ENCODE measurements around the gene PRDM2.
"Not testable (repeated sequence)": the region's sequence is repeated elsewhere in the genome, so short reads cannot be mapped to it uniquely, and the experiment has no call there.

PRDM2 gene

GRCh38 chr1:13708380-13708982, 8.5 kb downstream of the PRDM2 start:
- TF ChIP-seq LEF1 (IDR thresholded peaks at IDR 0.05; ENCODE audit: borderline replicate concordance) (no peak), PKNOX1 (IDR thresholded peaks at IDR 0.05) (no peak), SUZ12 (IDR thresholded peaks at IDR 0.05) (no peak), FOXK2 (IDR thresholded peaks at IDR 0.05) (no peak), ELF4 (IDR thresholded peaks at IDR 0.05) (no peak), L3MBTL2 (conservative IDR thresholded peaks at IDR 0.05) (0 out of 2 replicates have a peak, but pooled peaks have one; percentile 23)
- no peak for DNase-seq (ENCODE audit: extremely low spot score)
- ChIA-PET POLR2A (interaction anchor here (1.0 kb wide), 1 partner anchor 41 kb away, joined by 3 read pairs; no protein-coding TSS in a partner anchor), CTCF (interaction anchor here (1.8 kb wide), 1 partner anchor 18 kb away, joined by 7 read pairs; no protein-coding TSS in a partner anchor)

- DNase-seq (ENCODE audit: extremely low spot score) = no peak
- POLR2A ChIA-PET = no interaction called here
- TF ChIP-seq ARNT (IDR thresholded peaks at IDR 0.05) (no peak), SUZ12 (IDR thresholded peaks at IDR 0.05) (no peak), BHLHE40 (IDR thresholded peaks at IDR 0.05; ENCODE audit: borderline replicate concordance) (no peak), ELF4 (IDR thresholded peaks at IDR 0.05) (no peak), FOXM1 (IDR thresholded peaks at IDR 0.05; ENCODE audit: borderline replicate concordance) (no peak), LEF1 (IDR thresholded peaks at IDR 0.05; ENCODE audit: borderline replicate concordance) (no peak), SP1 (IDR thresholded peaks at IDR 0.05) (no peak), FOXA1 (IDR thresholded peaks at IDR 0.05) (no peak), ZNF384 (IDR thresholded peaks at IDR 0.05) (no peak), CTBP1 (IDR thresholded peaks at IDR 0.05; ENCODE audit: borderline replicate concordance) (no peak), HDGF (IDR thresholded peaks at IDR 0.05; ENCODE audit: borderline replicate concordance) (no peak), TARDBP (IDR thresholded peaks at IDR 0.05) (no peak), L3MBTL2 (conservative IDR thresholded peaks at IDR 0.05) (no peak), FOXK2 (IDR thresholded peaks at IDR 0.05) (no peak), NFRKB (IDR thresholded peaks at IDR 0.05) (no peak), PKNOX1 (IDR thresholded peaks at IDR 0.05) (no peak)
- CTCF ChIA-PET = no interaction called here
Measured at GRCh38 chr1:13710086-13710485, 10.1 kb downstream of the PRDM2 start.

GRCh38 chr1:13714851-13715250, 14.9 kb downstream of the PRDM2 start:
- CTCF ChIA-PET = interaction anchor here (0.8 to 1.2 kb wide), 3 partner anchors 10 to 41 kb away, joined by 4 to 6 read pairs (median 5); no protein-coding TSS in a partner anchor
- no peak for DNase-seq (ENCODE audit: extremely low spot score)
- POLR2A ChIA-PET = no interaction called here
- TF ChIP-seq LEF1 (IDR thresholded peaks at IDR 0.05; ENCODE audit: borderline replicate concordance) (no peak), FOXM1 (IDR thresholded peaks at IDR 0.05; ENCODE audit: borderline replicate concordance) (no peak), ZNF384 (IDR thresholded peaks at IDR 0.05) (no peak), FOXK2 (IDR thresholded peaks at IDR 0.05) (no peak), FOXA1 (IDR thresholded peaks at IDR 0.05) (no peak), TARDBP (IDR thresholded peaks at IDR 0.05) (no peak), NFRKB (IDR thresholded peaks at IDR 0.05) (no peak), ARNT (IDR thresholded peaks at IDR 0.05) (no peak), L3MBTL2 (conservative IDR thresholded peaks at IDR 0.05) (no peak), CTBP1 (IDR thresholded peaks at IDR 0.05; ENCODE audit: borderline replicate concordance) (no peak), ELF4 (IDR thresholded peaks at IDR 0.05) (no peak), BHLHE40 (IDR thresholded peaks at IDR 0.05; ENCODE audit: borderline replicate concordance) (no peak)

GRCh38 chr1:13715616-13716287, 15.8 kb downstream of the PRDM2 start:
- ChIA-PET POLR2A (interaction anchor here (0.8 kb wide), 1 partner anchor 1099 kb away, joined by 6 read pairs; no protein-coding TSS in a partner anchor), CTCF (interaction anchor here (1.2 kb wide), 1 partner anchor 42 kb away, joined by 6 read pairs; no protein-coding TSS in a partner anchor)
- DNase-seq (ENCODE audit: extremely low spot score) = not testable (repeated sequence)

- POLR2A ChIA-PET = no interaction called here
- DNase-seq (ENCODE audit: extremely low spot score) = no peak
- CTCF ChIA-PET = no interaction called here
- TF ChIP-seq ZNF384 (IDR thresholded peaks at IDR 0.05) (no peak), SP1 (IDR thresholded peaks at IDR 0.05) (no peak), FOXK2 (IDR thresholded peaks at IDR 0.05) (no peak), FOXM1 (IDR thresholded peaks at IDR 0.05; ENCODE audit: borderline replicate concordance) (no peak), SUZ12 (IDR thresholded peaks at IDR 0.05) (no peak), BHLHE40 (IDR thresholded peaks at IDR 0.05; ENCODE audit: borderline replicate concordance) (no peak), L3MBTL2 (conservative IDR thresholded peaks at IDR 0.05) (no peak)
Measured at GRCh38 chr1:13722808-13723360, 22.9 kb downstream of the PRDM2 start.

- TF ChIP-seq LEF1 (IDR thresholded peaks at IDR 0.05; ENCODE audit: borderline replicate concordance) (no peak), ZNF384 (IDR thresholded peaks at IDR 0.05) (no peak), SP1 (IDR thresholded peaks at IDR 0.05) (no peak), CTBP1 (IDR thresholded peaks at IDR 0.05; ENCODE audit: borderline replicate concordance) (no peak), L3MBTL2 (conservative IDR thresholded peaks at IDR 0.05) (no peak), FOXM1 (IDR thresholded peaks at IDR 0.05; ENCODE audit: borderline replicate concordance) (no peak), FOXA1 (IDR thresholded peaks at IDR 0.05) (no peak)
- ChIA-PET CTCF (no interaction called here), POLR2A (no interaction called here)
- no peak for DNase-seq (ENCODE audit: extremely low spot score)
Measured at GRCh38 chr1:13723810-13724209, 23.8 kb downstream of the PRDM2 start.
